K562 (cell line): Measurements from ENCODE around the gene UVRAG. TPM values are rescaled to one million over a fixed set of nuclear protein-coding genes. Genes with fewer than 3 reads are reported as not detected.

ENCODE experiments used
- ATAC-seq: fragments of 200-7000 bp; cut with Tn5 transposase; 3 replicates; pipeline ENCODE4 v1.9.1; 2020; ENCODE audit warnings: moderate library complexity
- BruUV-seq: library from RNA; stranded (reverse); fragments of 400-500 nt; replicated peaks from 2 replicates; lab custom pipeline; 2021; lab: Mats Ljungman, UMichigan
- CTCF ChIA-PET: fragments of 300-600 bp; formaldehyde crosslinking; extraction: SDS; loops from one replicate; lab custom pipeline; 2021; ENCODE audit warnings: low intra/inter-chr PET ratio; lab: Yijun Ruan, JAX
- POLR2A ChIA-PET: fragments of 300-600, 350-650 bp; sonication (Branson Sonifier 250); formaldehyde crosslinking; extraction: SDS; loops from one replicate; lab custom pipeline; 2021; ENCODE audit warnings: antibody characterized with exemption, inconsistent platforms; lab: Yijun Ruan, JAX
- DNase-seq, 4 experiments: peaks; one replicate each; pipeline versions ENCODE4 v3.0.0 to v3.0.0-alpha.2; 2011 to 2018; ENCODE audit warnings: low spot score in 3 of 4, mixed read lengths in 3 of 4; ENCODE audit errors: extremely low read depth in 1 of 4
- FAIRE-seq: peaks from 2 replicates; lab custom pipeline; 2011; peaks lifted over from hg19 to GRCh38; lab: Jason Lieb, UNC
- H2AFZ ChIP-seq: 2 replicates; pipeline ENCODE4 v1.6.0; 2011; ENCODE audit warnings: low read depth, low read length, control low read depth, inconsistent platforms
- H3K27ac ChIP-seq: fragments of 200-600 bp; 3 replicates; pipeline ENCODE4 v1.8.0; 2011; ENCODE audit warnings: low read depth, mild to moderate bottlenecking, control low read depth, inconsistent platforms, low read length, moderate library complexity, mixed read lengths; ENCODE audit errors: extremely low read depth
- H3K27me3 ChIP-seq, 2 experiments: fragments of 300-600 bp in 1 of 2; 2 replicates in 1 of 2; 3 replicates in 1 of 2; pipeline versions ENCODE4 v1.6.0 to v1.8.0; 2011; ENCODE audit warnings: inconsistent platforms in 2 of 2, low read length in 2 of 2, mild to moderate bottlenecking in 1 of 2, mixed read lengths in 1 of 2, moderate library complexity in 1 of 2; ENCODE audit not compliant: control insufficient read depth in 2 of 2, insufficient read depth in 2 of 2
- H3K36me3 ChIP-seq: fragments of 300-600 bp; 3 replicates; pipeline ENCODE4 v1.8.0; 2011; ENCODE audit warnings: mild to moderate bottlenecking, low read length, inconsistent platforms; ENCODE audit not compliant: control insufficient read depth, insufficient read depth
- H3K4me1 ChIP-seq, 2 experiments: fragments of 200-600 bp in 1 of 2; replicated peaks in 1 of 2; 2 replicates in 1 of 2; 3 replicates in 1 of 2; pipeline versions ENCODE4 v1.5.1 to v1.8.0; 2011; ENCODE audit warnings: inconsistent platforms in 2 of 2, low read length in 2 of 2, mild to moderate bottlenecking in 1 of 2, mixed read lengths in 1 of 2, moderate library complexity in 1 of 2; ENCODE audit not compliant: control insufficient read depth in 2 of 2, insufficient read depth in 2 of 2
- H3K4me2 ChIP-seq: 2 replicates; pipeline ENCODE4 v1.6.1; 2011; ENCODE audit warnings: low read length, control low read depth, inconsistent platforms, mixed read lengths; ENCODE audit not compliant: insufficient read depth
- H3K4me3 ChIP-seq: fragments of 200-600 bp; sonication (generic), shearing (Covaris generic); 2 replicates; pipeline ENCODE4 v1.5.1; 2016; ENCODE audit warnings: control low read depth, inconsistent platforms
- H3K79me2 ChIP-seq: fragments of 200-600 bp; 3 replicates; pipeline ENCODE4 v1.8.0; 2011; ENCODE audit warnings: low read length, inconsistent platforms; ENCODE audit not compliant: control insufficient read depth, insufficient read depth
- H3K9ac ChIP-seq, 2 experiments: 2 replicates each; pipeline versions ENCODE4 v1.6.0 to v1.6.1; 2011; ENCODE audit warnings: low read depth in 2 of 2, low read length in 2 of 2, control low read depth in 1 of 2, inconsistent platforms in 1 of 2, mild to moderate bottlenecking in 1 of 2, mixed read lengths in 1 of 2; ENCODE audit not compliant: insufficient read depth in 1 of 2
- H3K9me1 ChIP-seq: one replicate; pipeline ENCODE4 v1.6.0; 2011; ENCODE audit warnings: inconsistent platforms, mild to moderate bottlenecking, low read length, moderate library complexity; ENCODE audit not compliant: control insufficient read depth, insufficient read depth
- H3K9me3 ChIP-seq: replicated peaks from 2 replicates; pipeline ENCODE4 v1.5.1; 2011; ENCODE audit warnings: low read depth, low read length, inconsistent platforms; ENCODE audit not compliant: control insufficient read depth, insufficient read depth
- H4K20me1 ChIP-seq: replicated peaks from 2 replicates; pipeline ENCODE4 v1.6.1; 2011; ENCODE audit warnings: low read length, inconsistent platforms, mixed read lengths; ENCODE audit not compliant: control insufficient read depth, insufficient read depth
- CEBPB ChIP-seq: fragments of 450-650 bp; IDR thresholded peaks from 2 replicates; pipeline ENCODE4 v1.6.1; 2016; ENCODE audit warnings: missing genetic modification characterization, missing compliant biosample characterization
- CHD4 ChIP-seq: fragments of 200-600 bp; sonication (generic); IDR thresholded peaks from 3 replicates; pipeline ENCODE4 v1.6.1; 2012; ENCODE audit warnings: low read depth, mild to moderate bottlenecking, mixed read lengths, low read length, inconsistent platforms; ENCODE audit not compliant: insufficient read depth, insufficient replicate concordance, poor library complexity, severe bottlenecking
- FIP1L1 ChIP-seq: fragments of 200-400 bp; formaldehyde crosslinking; IDR thresholded peaks from 2 replicates; pipeline ENCODE4 v1.6.1; 2018; ENCODE audit warnings: mild to moderate bottlenecking, low read depth, low read length; ENCODE audit not compliant: poor library complexity, severe bottlenecking
- GATAD2B ChIP-seq: fragments of 450-650 bp; IDR thresholded peaks from 2 replicates; pipeline ENCODE4 v1.6.1; 2017; ENCODE audit warnings: mild to moderate bottlenecking, borderline replicate concordance
- MTA2 ChIP-seq: fragments of 450-650 bp; IDR thresholded peaks from 2 replicates; pipeline ENCODE4 v1.6.1; 2016; ENCODE audit warnings: low read depth
- NFYB ChIP-seq: IDR thresholded peaks from 2 replicates; pipeline ENCODE4 v1.6.1; 2011; ENCODE audit warnings: mild to moderate bottlenecking, moderate library complexity; ENCODE audit not compliant: insufficient read length; ENCODE audit errors: extremely low read depth
- RBM34 ChIP-seq: fragments of 200-400 bp; formaldehyde crosslinking; IDR thresholded peaks from 2 replicates; pipeline ENCODE4 v1.6.1; 2018; ENCODE audit warnings: low read length, borderline replicate concordance; ENCODE audit not compliant: insufficient read depth
- RFX5 ChIP-seq: IDR thresholded peaks from 2 replicates; pipeline ENCODE4 v1.6.1; 2011; ENCODE audit warnings: low read depth, mild to moderate bottlenecking, improper control_type of control experiment, low read length
- TAF15 ChIP-seq: fragments of 200-400 bp; formaldehyde crosslinking; IDR thresholded peaks from 2 replicates; pipeline ENCODE4 v1.6.1; 2017; ENCODE audit warnings: mild to moderate bottlenecking, low read depth, low read length, moderate library complexity
- TAL1 ChIP-seq: fragments of 450-650 bp; IDR thresholded peaks from 2 replicates; pipeline ENCODE4 v1.6.1; 2016; ENCODE audit warnings: mild to moderate bottlenecking
- ZNF184 ChIP-seq: sonication (generic); formaldehyde crosslinking; IDR thresholded peaks from 2 replicates; pipeline ENCODE4 v1.5.0; 2020; ENCODE audit warnings: missing genetic modification reagents
- WGBS: fragments of 100-300 bp; shearing (Covaris generic); methylation state at CpG from one replicate; pipeline ENCODE4 v1.1.6; 2016; ENCODE audit warnings: low coverage, mixed read lengths; ENCODE audit not compliant: insufficient coverage; ENCODE audit errors: missing lambda C conversion rate; 5-methylcytosine and 5-hydroxymethylcytosine counted together
- in situ Hi-C: fragments of 300-500 bp; cut with MboI; formaldehyde crosslinking; loops from 4 replicates; pipeline ENCODE4 v1.15.0; 2018; ENCODE audit warnings: inconsistent platforms, mixed read lengths
- intact Hi-C: fragments of 100-400 bp; cut with micrococcal nuclease; formaldehyde crosslinking; loops from 2 replicates; pipeline ENCODE4 v1.14.2; 2022
- polyA plus RNA-seq, 8 experiments: library from polyadenylated mRNA; depleted of rRNA in 4 of 8; stranded (reverse) in 5 of 8; unstranded in 3 of 8; fragments of >200 nt; fragmentation: Nextera tagmentation in 2 of 8; fragmentation: Illumina TruSeq in 1 of 8; extraction: Ambion mirVana in 2 of 8; extraction: Trizol in 1 of 8; gene quantifications; 2 replicates each; pipeline versions ENCODE4 v1.2.1 to v1.2.3, GENCODE V29; 2011 to 2014; ENCODE audit warnings: inconsistent platforms in 1 of 8, missing spikeins in 1 of 8
- total RNA-seq, 7 experiments: library from RNA; depleted of rRNA in 6 of 7; stranded (reverse); fragments of >200 nt in 6 of 7; fragmentation: Illumina TruSeq in 2 of 7; extraction: Trizol in 2 of 7; gene quantifications; 2 replicates each; pipeline versions ENCODE4 v1.2.1 to v1.2.3, GENCODE V29; 2011 to 2021; ENCODE audit warnings: low replicate concordance in 1 of 7
- TF ChIP-seq, protein P1 (sequence below): fragments of 250-450 bp; sonication (Bioruptor Pico); IDR thresholded peaks from 2 replicates; pipeline ENCODE4 v1.4.0; 2020; ENCODE audit warnings: mild to moderate bottlenecking, moderate library complexity

Gene UVRAG
- total and polyA plus RNA-seq, 9 of the 15 experiments (the other 6 are each of a cell fraction or from before 2014, with no cell fraction given), result 3.1 to 17.8 (median 12.4) TPM

DNA sequence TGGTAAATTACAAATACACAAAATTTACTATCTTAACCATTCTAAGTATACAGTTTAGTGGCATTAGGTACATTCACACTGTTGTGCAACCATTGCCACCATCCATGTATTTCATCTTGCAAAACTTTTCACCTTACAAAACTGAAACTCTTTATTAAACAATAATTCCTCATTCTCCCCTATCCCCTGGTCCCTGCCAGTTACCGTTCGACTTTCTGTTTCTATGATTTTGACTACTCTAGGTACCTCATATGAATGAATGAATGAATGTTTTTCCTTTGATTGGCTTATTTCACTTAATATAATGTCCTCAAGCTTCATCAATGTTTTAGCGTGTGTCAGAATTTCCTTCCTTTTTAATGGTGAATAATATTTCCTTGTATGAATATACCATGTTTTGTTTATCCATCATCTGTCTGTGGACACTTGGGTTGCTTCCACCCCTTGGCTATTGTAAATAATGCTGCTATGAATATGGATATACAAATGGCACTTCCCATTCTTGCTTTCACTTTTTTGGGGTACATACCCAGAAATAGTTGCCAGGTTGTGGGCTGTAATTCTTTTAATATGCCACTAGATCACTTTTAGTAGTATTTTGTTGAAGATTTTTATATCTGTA is 93.0 kb downstream of the UVRAG start:
- intact Hi-C loops (no loop called here), in situ Hi-C loops (no loop called here)
- TF ChIP-seq GATAD2B (no peak), CEBPB (tag) (0 out of 2 replicates have a peak, but pooled peaks have one; percentile 9)
- no peak for ATAC-seq
- no peak for DNase-seq
- H3K79me2 ChIP-seq, result peaks cover 7% of the 10 kb centered on the region; the same call in 1 of the 3 replicates
- H3K9me3 ChIP-seq, result no peaks in the 10 kb centered on the region
- no peaks in the 10 kb centered on the region for H3K9me1 ChIP-seq
- CTCF ChIA-PET, result no interaction called here
- POLR2A ChIA-PET, result no interaction called here
- H2AFZ ChIP-seq, result no peak overlapping the region
- peaks cover 12% of the 10 kb centered on the region; the same call in 1 of the 3 replicates for H3K36me3 ChIP-seq
- no peak overlapping the region for H3K27ac ChIP-seq
- no peaks in the 10 kb centered on the region for H3K27me3 ChIP-seq
- H4K20me1 ChIP-seq, result no peaks in the 10 kb centered on the region
- no peak overlapping the region for H3K4me2 ChIP-seq
- H3K4me1 ChIP-seq, result 0 out of 5 replicates have a peak, but pooled peaks cover 0 to 2% of the 10 kb centered on the region in 2 experiments
- no peak for FAIRE-seq
- BruUV-seq, result no TSS peak
- H3K4me3 ChIP-seq, result no peak overlapping the region
- 81% methylated on average over 3 of the region's 3 CpGs for WGBS
- no peak overlapping the region for H3K9ac ChIP-seq

DNA sequence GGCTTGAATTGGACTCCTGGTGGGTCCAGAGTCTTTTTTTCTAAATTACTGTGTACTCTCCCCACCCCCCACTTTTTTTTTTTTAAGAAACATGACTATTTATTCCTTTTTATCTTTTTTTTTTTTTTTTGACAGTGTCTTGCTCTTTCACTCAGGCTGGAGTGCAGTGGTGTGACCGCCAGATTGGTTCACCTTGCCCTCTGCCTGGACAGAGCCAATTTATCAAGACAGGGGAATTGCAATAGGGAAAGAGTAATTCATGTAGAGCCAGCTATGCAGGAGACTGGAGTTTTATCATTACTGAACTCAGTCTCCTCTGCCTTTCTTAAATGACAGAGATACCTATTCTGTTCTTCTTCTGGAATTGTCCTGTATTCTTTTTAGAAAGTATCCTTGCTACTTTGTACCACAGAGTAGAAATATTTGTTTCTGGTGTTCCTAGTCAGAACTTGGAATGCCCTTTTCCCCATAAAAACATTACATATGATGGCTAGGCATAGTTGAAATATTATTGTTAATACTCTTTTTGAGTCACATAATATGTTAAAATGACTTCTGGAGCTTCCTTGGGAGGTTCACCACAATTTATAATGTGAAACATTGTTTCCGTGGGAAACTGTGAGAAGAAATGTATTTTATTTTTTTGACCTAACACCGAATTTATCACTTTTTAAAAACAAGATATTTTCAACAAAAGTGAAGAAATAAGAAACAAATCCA is 95.6 kb downstream of the UVRAG start:
- DNase-seq, result no peak
- Histone ChIP-seq H3K79me2 (peaks cover under 1% of the 10 kb centered on the region; the same call in 1 of the 3 replicates), H3K9ac (no peak overlapping the region), H3K27me3 (no peaks in the 10 kb centered on the region), H3K4me2 (no peak overlapping the region), H3K27ac (no peak overlapping the region), H3K36me3 (peaks cover 18% of the 10 kb centered on the region; the same call in 2 of the 3 replicates), H4K20me1 (no peaks in the 10 kb centered on the region), H3K4me1 (0 out of 5 replicates have a peak, but pooled peaks cover 0 to 2% of the 10 kb centered on the region in 2 experiments), H3K4me3 (no peak overlapping the region), H3K9me1 (no peaks in the 10 kb centered on the region), H3K9me3 (no peaks in the 10 kb centered on the region), H2AFZ (no peak overlapping the region)
- FAIRE-seq, result no peak
- WGBS, result 72% methylated on average over 3 of the region's 3 CpGs
- ChIA-PET CTCF (no interaction called here), POLR2A (interaction anchor here (0.6 to 0.8 kb wide), 3 partner anchors 36 to 1695 kb away, joined by 3 to 4 read pairs (median 3); no protein-coding TSS in a partner anchor)
- intact Hi-C loops, result no loop called here
- no TSS peak for BruUV-seq
- in situ Hi-C loops, result no loop called here
- no peak for ATAC-seq
- TF ChIP-seq TAF15 (no peak), RBM34 (no peak), MTA2 (no peak), TAL1 (no peak), RFX5 (no peak), FIP1L1 (no peak), ZNF184 (CRISPR knock-in tag) (no peak), NFYB (no peak), CHD4 (no peak)
- TF ChIP-seq, protein P1, sequence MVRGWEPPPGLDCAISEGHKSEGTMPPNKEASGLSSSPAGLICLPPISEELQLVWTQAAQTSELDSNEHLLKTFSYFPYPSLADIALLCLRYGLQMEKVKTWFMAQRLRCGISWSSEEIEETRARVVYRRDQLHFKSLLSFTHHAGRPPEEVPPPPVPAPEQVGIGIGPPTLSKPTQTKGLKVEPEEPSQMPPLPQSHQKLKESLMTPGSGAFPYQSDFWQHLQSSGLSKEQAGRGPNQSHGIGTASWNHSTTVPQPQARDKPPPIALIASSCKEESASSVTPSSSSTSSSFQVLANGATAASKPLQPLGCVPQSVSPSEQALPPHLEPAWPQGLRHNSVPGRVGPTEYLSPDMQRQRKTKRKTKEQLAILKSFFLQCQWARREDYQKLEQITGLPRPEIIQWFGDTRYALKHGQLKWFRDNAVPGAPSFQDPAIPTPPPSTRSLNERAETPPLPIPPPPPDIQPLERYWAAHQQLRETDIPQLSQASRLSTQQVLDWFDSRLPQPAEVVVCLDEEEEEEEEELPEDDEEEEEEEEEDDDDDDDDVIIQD (CRISPR knock-in tag), result no peak
